Caco-2 (cell line): Measurements from ENCODE around the gene FSTL3. TPM values are rescaled to one million over a fixed set of nuclear protein-coding genes. Genes with fewer than 3 reads are reported as not detected.

Source experiments
- BruUV-seq: library from RNA; stranded (reverse); fragments of 400-500 nt; replicated peaks from 2 replicates; lab custom pipeline; 2021; lab: Mats Ljungman, UMichigan
- CTCF ChIA-PET: fragments of 300-600 bp; sonication (Branson Sonifier 250); formaldehyde crosslinking; loops from one replicate; lab custom pipeline; 2022; ENCODE audit warnings: antibody characterized with exemption; lab: Charles Lee
- POLR2A ChIA-PET: fragments of 300-600 bp; sonication (Branson Sonifier 250); formaldehyde crosslinking; loops from one replicate; lab custom pipeline; 2022; ENCODE audit warnings: antibody characterized with exemption; lab: Charles Lee
- DNase-seq, 2 experiments: peaks; one replicate each; pipeline versions ENCODE4 v3.0.0 to v3.0.0-alpha.2; 2020 to 2022
- H3K27me3 ChIP-seq: replicated peaks from 2 replicates; pipeline ENCODE4 v1.6.0; 2011; ENCODE audit warnings: low read length; ENCODE audit not compliant: control insufficient read depth, insufficient read depth
- H3K36me3 ChIP-seq: 2 replicates; pipeline ENCODE4 v1.5.1; 2011; ENCODE audit warnings: low read length; ENCODE audit not compliant: control insufficient read depth, insufficient read depth
- H3K4me1 ChIP-seq: fragments of 250-450 bp; sonication (Bioruptor Pico); 2 replicates; pipeline ENCODE4 v1.5.1; 2020; ENCODE audit warnings: mild to moderate bottlenecking
- H3K4me3 ChIP-seq: 2 replicates; pipeline ENCODE4 v1.5.1; 2011; ENCODE audit warnings: low read depth, mild to moderate bottlenecking, control low read depth, low read length
- H3K9me3 ChIP-seq: fragments of 250-450 bp; sonication (Bioruptor Pico); 2 replicates; pipeline ENCODE4 v1.5.1; 2020; ENCODE audit warnings: mild to moderate bottlenecking, moderate library complexity
- H3K27ac Mint-ChIP-seq: one replicate; pipeline ENCODE4 v1.8.0; 2022; ENCODE audit warnings: mixed read lengths; ENCODE audit not compliant: unreplicated experiment
- H3K27me3 Mint-ChIP-seq: one replicate; pipeline ENCODE4 v1.8.0; 2022; ENCODE audit warnings: mixed read lengths; ENCODE audit not compliant: insufficient read depth, unreplicated experiment
- H3K36me3 Mint-ChIP-seq: one replicate; pipeline ENCODE4 v1.8.0; 2022; ENCODE audit warnings: mild to moderate bottlenecking, mixed read lengths; ENCODE audit not compliant: insufficient read depth, unreplicated experiment
- H3K4me1 Mint-ChIP-seq: one replicate; pipeline ENCODE4 v1.8.0; 2022; ENCODE audit warnings: low read depth, mixed read lengths; ENCODE audit not compliant: unreplicated experiment
- H3K4me3 Mint-ChIP-seq: one replicate; pipeline ENCODE4 v1.8.0; 2022; ENCODE audit warnings: mild to moderate bottlenecking, moderate library complexity, mixed read lengths; ENCODE audit not compliant: unreplicated experiment
- H3K9me3 Mint-ChIP-seq: one replicate; pipeline ENCODE4 v1.8.0; 2022; ENCODE audit warnings: mixed read lengths; ENCODE audit not compliant: unreplicated experiment
- intact Hi-C: fragments of 100-400 bp; cut with micrococcal nuclease; formaldehyde crosslinking; loops from one replicate; pipeline ENCODE4 v1.10.0; 2022; ENCODE audit not compliant: unreplicated experiment
- total RNA-seq: library from RNA; stranded (reverse); gene quantifications from 2 replicates; pipeline ENCODE4 v1.2.3, GENCODE V29; 2022
- TF ChIP-seq, protein P1 (sequence below), 2 experiments: fragments of 200-600 bp in 1 of 2; IDR thresholded peaks; 1 replicate in 1 of 2; 2 replicates in 1 of 2; pipeline versions ENCODE4 v1.5.1 to v1.8.0; 2011 to 2022; ENCODE audit warnings: antibody characterized with exemption in 1 of 2, control low read depth in 1 of 2, inconsistent platforms in 1 of 2, low read depth in 1 of 2, low read length in 1 of 2, mild to moderate bottlenecking in 1 of 2, moderate library complexity in 1 of 2; ENCODE audit not compliant: insufficient read depth in 1 of 2, severe bottlenecking in 1 of 2, unreplicated experiment in 1 of 2

Gene FSTL3
- total RNA-seq, 1 experiment from 2014 or later, result 26.3 TPM

DNA sequence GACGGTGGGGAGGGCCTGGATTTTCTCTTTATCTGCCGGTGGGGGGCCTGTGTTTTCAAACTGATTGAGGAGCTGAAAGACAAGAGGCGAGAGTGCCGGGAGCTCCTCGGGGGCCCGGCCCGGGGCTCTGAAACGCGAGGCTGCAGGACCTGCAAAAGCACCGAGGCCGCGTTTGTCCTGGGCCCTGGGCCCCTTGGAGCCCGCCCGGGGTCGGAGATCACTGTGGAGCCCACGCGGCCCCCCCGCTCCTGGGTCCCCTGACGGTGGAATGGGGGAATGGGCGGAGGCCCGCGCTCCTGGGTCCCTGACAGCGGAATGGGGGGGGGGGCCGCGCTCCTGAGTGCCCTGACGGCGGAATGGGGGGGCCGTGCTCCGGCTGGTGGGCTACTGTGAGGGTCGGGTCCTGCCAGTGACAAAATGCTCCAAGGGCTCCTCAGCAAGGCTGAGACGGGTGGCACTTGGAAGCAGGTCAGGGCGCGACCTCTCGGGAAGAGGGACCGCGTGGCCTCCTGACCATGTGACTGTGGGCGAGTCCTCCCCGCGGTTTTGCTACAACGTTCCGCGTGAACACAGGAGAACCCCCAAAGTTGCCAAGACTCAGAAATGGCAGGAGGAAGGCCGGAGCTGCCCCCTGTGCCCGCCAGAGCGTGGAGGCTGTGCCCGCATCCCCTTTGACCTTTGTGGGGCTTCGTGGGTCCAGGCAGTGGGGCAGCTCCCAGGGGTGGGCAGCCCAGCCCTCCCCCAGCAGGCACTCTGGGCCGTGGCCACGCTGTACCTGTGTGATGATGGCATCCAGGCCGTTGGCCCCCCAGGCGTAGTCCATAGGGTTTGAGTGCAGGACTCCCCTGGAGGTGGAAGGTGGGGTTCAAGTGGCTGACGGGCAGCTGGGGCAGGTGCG, 27.0 kb upstream of the FSTL3 start:
- Histone ChIP-seq H3K4me1 (no peaks in the 10 kb centered on the region), H3K36me3 (no peaks in the 10 kb centered on the region; the same call in 1 of the 2 replicates), H3K4me3 (no peak overlapping the region), H3K27me3 (no peaks in the 10 kb centered on the region), H3K9me3 (no peaks in the 10 kb centered on the region)
- CTCF ChIA-PET, result no interaction called here
- POLR2A ChIA-PET, result no interaction called here
- DNase-seq, result no peak
- Mint-ChIP-seq H3K9me3 (no peaks in the 10 kb centered on the region), H3K4me1 (no peaks in the 10 kb centered on the region), H3K27me3 (no peaks in the 10 kb centered on the region), H3K4me3 (no peak overlapping the region), H3K27ac (no peak overlapping the region), H3K36me3 (peaks cover 53% of the 10 kb centered on the region)
- BruUV-seq, result no TSS peak
- intact Hi-C loops, result no loop called here
- TF ChIP-seq, protein P1, sequence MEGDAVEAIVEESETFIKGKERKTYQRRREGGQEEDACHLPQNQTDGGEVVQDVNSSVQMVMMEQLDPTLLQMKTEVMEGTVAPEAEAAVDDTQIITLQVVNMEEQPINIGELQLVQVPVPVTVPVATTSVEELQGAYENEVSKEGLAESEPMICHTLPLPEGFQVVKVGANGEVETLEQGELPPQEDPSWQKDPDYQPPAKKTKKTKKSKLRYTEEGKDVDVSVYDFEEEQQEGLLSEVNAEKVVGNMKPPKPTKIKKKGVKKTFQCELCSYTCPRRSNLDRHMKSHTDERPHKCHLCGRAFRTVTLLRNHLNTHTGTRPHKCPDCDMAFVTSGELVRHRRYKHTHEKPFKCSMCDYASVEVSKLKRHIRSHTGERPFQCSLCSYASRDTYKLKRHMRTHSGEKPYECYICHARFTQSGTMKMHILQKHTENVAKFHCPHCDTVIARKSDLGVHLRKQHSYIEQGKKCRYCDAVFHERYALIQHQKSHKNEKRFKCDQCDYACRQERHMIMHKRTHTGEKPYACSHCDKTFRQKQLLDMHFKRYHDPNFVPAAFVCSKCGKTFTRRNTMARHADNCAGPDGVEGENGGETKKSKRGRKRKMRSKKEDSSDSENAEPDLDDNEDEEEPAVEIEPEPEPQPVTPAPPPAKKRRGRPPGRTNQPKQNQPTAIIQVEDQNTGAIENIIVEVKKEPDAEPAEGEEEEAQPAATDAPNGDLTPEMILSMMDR (IDR thresholded peaks at IDR 0.05; ENCODE audit: insufficient read depth in 1 of 2, low read depth in 1 of 2, low read length in 1 of 2, severe bottlenecking in 1 of 2, unreplicated experiment in 1 of 2), result no peak

DNA sequence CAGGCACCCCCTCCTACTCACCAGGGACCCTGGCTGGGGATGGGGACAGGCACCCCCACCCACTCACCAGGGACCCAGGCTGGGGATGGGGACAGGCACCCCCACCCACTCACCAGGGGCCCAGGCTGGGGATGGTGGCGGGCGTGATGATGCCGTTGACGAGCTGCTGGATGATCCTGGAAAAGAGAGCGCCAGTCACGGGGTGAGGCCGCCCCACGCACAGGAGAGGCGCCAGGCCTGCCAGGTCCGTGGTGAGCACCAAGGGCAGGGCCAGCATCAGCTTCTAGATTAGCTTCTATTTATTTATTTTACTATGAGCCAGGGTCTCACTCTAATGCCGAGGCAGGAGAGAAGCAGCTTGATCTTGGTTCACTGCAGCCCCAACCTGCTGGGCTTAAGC, 26.1 kb upstream of the FSTL3 start:
- Histone ChIP-seq H3K4me1 (no peaks in the 10 kb centered on the region), H3K9me3 (no peaks in the 10 kb centered on the region), H3K27me3 (no peaks in the 10 kb centered on the region), H3K36me3 (peaks cover 1% of the 10 kb centered on the region; the same call in 1 of the 2 replicates), H3K4me3 (no peak overlapping the region)
- H3K4me1 Mint-ChIP-seq, result no peaks in the 10 kb centered on the region
- CTCF ChIA-PET, result no interaction called here
- TF ChIP-seq, protein P1 (IDR thresholded peaks at IDR 0.05; ENCODE audit: insufficient read depth in 1 of 2, low read depth in 1 of 2, low read length in 1 of 2, severe bottlenecking in 1 of 2, unreplicated experiment in 1 of 2), result no peak
- POLR2A ChIA-PET, result no interaction called here
- H3K4me3 Mint-ChIP-seq, result no peak overlapping the region
- no peaks in the 10 kb centered on the region for H3K27me3 Mint-ChIP-seq
- peaks cover 57% of the 10 kb centered on the region for H3K36me3 Mint-ChIP-seq
- intact Hi-C loops, result no loop called here
- no peak overlapping the region for H3K27ac Mint-ChIP-seq
- H3K9me3 Mint-ChIP-seq, result no peaks in the 10 kb centered on the region
- BruUV-seq, result no TSS peak
- DNase-seq, result no peak

DNA sequence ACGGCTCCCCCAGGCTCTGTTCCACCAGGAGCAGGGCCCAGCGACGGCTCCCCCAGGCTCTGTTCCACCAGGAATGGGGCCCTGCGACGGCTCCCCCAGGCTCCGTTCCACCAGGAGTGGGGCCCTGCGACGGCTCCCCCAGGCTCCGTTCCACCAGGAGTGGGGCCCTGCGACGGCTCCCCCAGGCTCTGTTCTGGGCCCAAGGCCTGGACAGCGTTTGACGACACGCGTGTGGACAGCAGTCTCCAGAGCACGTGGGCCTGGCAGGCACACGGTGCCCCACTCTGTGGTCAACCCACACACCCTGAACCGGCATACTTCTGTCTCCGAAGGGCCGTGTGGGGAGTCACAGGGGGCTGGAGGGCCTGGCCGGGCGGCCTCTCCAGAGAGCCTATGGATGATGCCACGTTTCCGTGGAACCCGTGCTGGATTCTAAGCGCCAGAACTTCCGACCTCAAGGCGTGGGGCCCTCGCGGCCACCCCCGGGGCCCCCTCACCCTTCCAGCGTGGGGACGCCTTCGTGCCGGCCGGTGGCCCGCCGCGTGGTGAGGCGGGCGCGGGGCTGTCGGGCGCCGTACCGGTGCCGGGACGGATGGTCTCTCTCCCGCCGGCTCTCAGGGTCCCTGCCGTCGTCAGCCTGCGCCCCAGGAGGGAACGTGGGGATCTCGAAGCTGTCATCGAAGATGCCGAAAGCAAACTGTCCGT, 24.9 kb upstream of the FSTL3 start:
- Mint-ChIP-seq H3K27me3 (no peaks in the 10 kb centered on the region), H3K4me3 (no peak overlapping the region), H3K27ac (no peak overlapping the region), H3K9me3 (no peaks in the 10 kb centered on the region), H3K4me1 (no peaks in the 10 kb centered on the region), H3K36me3 (peaks cover 57% of the 10 kb centered on the region)
- CTCF ChIA-PET, result no interaction called here
- no peaks in the 10 kb centered on the region for H3K27me3 ChIP-seq
- peaks cover 1% of the 10 kb centered on the region; the same call in 1 of the 2 replicates for H3K36me3 ChIP-seq
- no peaks in the 10 kb centered on the region for H3K9me3 ChIP-seq
- DNase-seq, result no peak
- BruUV-seq, result no TSS peak
- intact Hi-C loops, result no loop called here
- H3K4me1 ChIP-seq, result no peaks in the 10 kb centered on the region
- no peak overlapping the region for H3K4me3 ChIP-seq
- TF ChIP-seq, protein P1 (IDR thresholded peaks at IDR 0.05; ENCODE audit: insufficient read depth in 1 of 2, low read depth in 1 of 2, low read length in 1 of 2, severe bottlenecking in 1 of 2, unreplicated experiment in 1 of 2), result no peak
- POLR2A ChIA-PET, result no interaction called here
